IMR-90 (cell line): ENCODE data around the gene TBCK.
"Not testable (repeated sequence)": the region's sequence is repeated elsewhere in the genome, so short reads cannot be mapped to it uniquely, and the experiment has no call there.

Experiments used
- CHD1 ChIP-seq: IDR thresholded peaks from 2 replicates; pipeline ENCODE4 v1.6.1; 2012; ENCODE audit warnings: low read depth, low read length, improper control_type of control experiment
- CTCF ChIP-seq: conservative IDR thresholded peaks from 2 replicates; pipeline ENCODE4 v1.5.1; 2012; ENCODE audit warnings: mild to moderate bottlenecking, low read depth, low read length, improper control_type of control experiment
- MAFK ChIP-seq: IDR thresholded peaks from 2 replicates; pipeline ENCODE4 v1.6.1; 2012; ENCODE audit warnings: low read depth, low read length, improper control_type of control experiment
- MXI1 ChIP-seq: IDR thresholded peaks from 2 replicates; pipeline ENCODE4 v1.6.1; 2012; ENCODE audit warnings: low read depth, mild to moderate bottlenecking, low read length, moderate library complexity, borderline replicate concordance
- POLR2A ChIP-seq: IDR thresholded peaks from 2 replicates; pipeline ENCODE4 v1.6.1; 2012; ENCODE audit warnings: mild to moderate bottlenecking, low read depth, low read length
- RAD21 ChIP-seq: IDR thresholded peaks from 2 replicates; pipeline ENCODE4 v1.6.1; 2012; ENCODE audit warnings: low read length, improper control_type of control experiment
- RCOR1 ChIP-seq: IDR thresholded peaks from 2 replicates; pipeline ENCODE4 v1.6.1; 2012; ENCODE audit warnings: mild to moderate bottlenecking, low read length, improper control_type of control experiment; ENCODE audit not compliant: insufficient replicate concordance
- RFX5 ChIP-seq: IDR thresholded peaks from 2 replicates; pipeline ENCODE4 v1.8.0; 2012; ENCODE audit warnings: low read depth, mild to moderate bottlenecking, low read length, moderate library complexity
- SMC3 ChIP-seq: fragments of 150-350 bp; IDR thresholded peaks from 2 replicates; pipeline ENCODE4 v1.6.1; 2016; ENCODE audit warnings: low read depth, mild to moderate bottlenecking, antibody characterized with exemption, low read length, moderate library complexity
- USF2 ChIP-seq: fragments of 150-350 bp; IDR thresholded peaks from 2 replicates; pipeline ENCODE4 v1.6.1; 2017; ENCODE audit warnings: mild to moderate bottlenecking, antibody characterized with exemption, low read length, low read depth

GRCh38 chr4:106321814-106322213 lies 5.8 kb upstream of the TBCK start:
- not testable (repeated sequence) for TF ChIP-seq POLR2A, CTCF, CHD1, MXI1, RAD21, RCOR1, USF2, SMC3, RFX5, MAFK
